DND-41 (cell line): Measurements from ENCODE around the gene CDK15.

ENCODE experiments used
- ATAC-seq: fragments of 200-7000 bp; cut with Tn5 transposase; 3 replicates; pipeline ENCODE4 v1.9.1; 2021; ENCODE audit warnings: low read depth; ENCODE audit not compliant: insufficient read depth
- DNase-seq: peaks from one replicate; pipeline ENCODE4 v3.0.0-alpha.2; 2020
- H2AFZ ChIP-seq: 2 replicates; pipeline ENCODE4 v1.6.0; 2012; ENCODE audit warnings: low read depth, low read length
- H3K27ac ChIP-seq: 2 replicates; pipeline ENCODE4 v1.5.1; 2012; ENCODE audit warnings: low read length, inconsistent platforms
- H3K27me3 ChIP-seq: fragments of 200-600 bp; sonication (generic); 2 replicates; pipeline ENCODE4 v1.6.0; 2012; ENCODE audit warnings: low read length, mild to moderate bottlenecking, inconsistent platforms; ENCODE audit not compliant: insufficient read depth, poor library complexity
- H3K36me3 ChIP-seq: 2 replicates; pipeline ENCODE4 v1.5.1; 2012; ENCODE audit warnings: low read length, inconsistent platforms; ENCODE audit not compliant: insufficient read depth
- H3K4me1 ChIP-seq: 2 replicates; pipeline ENCODE4 v1.5.1; 2012; ENCODE audit warnings: mild to moderate bottlenecking, low read length; ENCODE audit not compliant: insufficient read depth
- H3K4me2 ChIP-seq: 2 replicates; pipeline ENCODE4 v1.6.0; 2012; ENCODE audit warnings: mild to moderate bottlenecking, moderate library complexity, low read length, inconsistent platforms; ENCODE audit not compliant: insufficient read depth
- H3K4me3 ChIP-seq, 2 experiments: fragments of 200-600 bp in 1 of 2; shearing (Covaris generic) in 1 of 2; 2 replicates each; pipeline ENCODE4 v1.5.1; 2012 to 2016; ENCODE audit warnings: inconsistent platforms in 2 of 2, low read length in 2 of 2, mild to moderate bottlenecking in 2 of 2, low read depth in 1 of 2, moderate library complexity in 1 of 2
- H3K79me2 ChIP-seq: 2 replicates; pipeline ENCODE4 v1.6.0; 2012; ENCODE audit warnings: low read length, inconsistent platforms; ENCODE audit not compliant: insufficient read depth
- H3K9ac ChIP-seq: 2 replicates; pipeline ENCODE4 v1.6.0; 2012; ENCODE audit warnings: low read depth, mild to moderate bottlenecking, inconsistent platforms, low read length, moderate library complexity
- H3K9me3 ChIP-seq: 2 replicates; pipeline ENCODE4 v1.5.1; 2012; ENCODE audit warnings: low read length, moderate library complexity, mild to moderate bottlenecking, inconsistent platforms; ENCODE audit not compliant: insufficient read depth, severe bottlenecking
- H4K20me1 ChIP-seq: 2 replicates; pipeline ENCODE4 v1.6.0; 2012; ENCODE audit warnings: low read length; ENCODE audit not compliant: insufficient read depth
- EZH2 ChIP-seq: IDR thresholded peaks from 3 replicates; pipeline ENCODE4 v1.6.1; 2012; ENCODE audit warnings: borderline replicate concordance, low read depth, mild to moderate bottlenecking, moderate library complexity, low read length, inconsistent platforms; ENCODE audit not compliant: severe bottlenecking
- TF ChIP-seq, protein P1 (sequence below): IDR thresholded peaks from 2 replicates; pipeline ENCODE4 v1.5.1; 2012; ENCODE audit warnings: borderline replicate concordance, low read length, moderate library complexity, mild to moderate bottlenecking; ENCODE audit not compliant: poor library complexity, severe bottlenecking; ENCODE audit errors: extremely low read depth

CDK15 gene

GRCh38 chr2:201775326-201775725, 31.0 kb upstream of the CDK15 start:
- TF ChIP-seq, protein P1, sequence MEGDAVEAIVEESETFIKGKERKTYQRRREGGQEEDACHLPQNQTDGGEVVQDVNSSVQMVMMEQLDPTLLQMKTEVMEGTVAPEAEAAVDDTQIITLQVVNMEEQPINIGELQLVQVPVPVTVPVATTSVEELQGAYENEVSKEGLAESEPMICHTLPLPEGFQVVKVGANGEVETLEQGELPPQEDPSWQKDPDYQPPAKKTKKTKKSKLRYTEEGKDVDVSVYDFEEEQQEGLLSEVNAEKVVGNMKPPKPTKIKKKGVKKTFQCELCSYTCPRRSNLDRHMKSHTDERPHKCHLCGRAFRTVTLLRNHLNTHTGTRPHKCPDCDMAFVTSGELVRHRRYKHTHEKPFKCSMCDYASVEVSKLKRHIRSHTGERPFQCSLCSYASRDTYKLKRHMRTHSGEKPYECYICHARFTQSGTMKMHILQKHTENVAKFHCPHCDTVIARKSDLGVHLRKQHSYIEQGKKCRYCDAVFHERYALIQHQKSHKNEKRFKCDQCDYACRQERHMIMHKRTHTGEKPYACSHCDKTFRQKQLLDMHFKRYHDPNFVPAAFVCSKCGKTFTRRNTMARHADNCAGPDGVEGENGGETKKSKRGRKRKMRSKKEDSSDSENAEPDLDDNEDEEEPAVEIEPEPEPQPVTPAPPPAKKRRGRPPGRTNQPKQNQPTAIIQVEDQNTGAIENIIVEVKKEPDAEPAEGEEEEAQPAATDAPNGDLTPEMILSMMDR = no peak
- no peak for TF ChIP-seq EZH2
- Histone ChIP-seq H3K79me2 (peaks cover 10% of the 10 kb centered on the region), H4K20me1 (no peaks in the 10 kb centered on the region; the same call in 1 of the 2 replicates), H3K36me3 (no peaks in the 10 kb centered on the region), H3K27me3 (no peaks in the 10 kb centered on the region), H3K9me3 (no peaks in the 10 kb centered on the region), H3K4me1 (peaks cover 17% of the 10 kb centered on the region), H3K9ac (no peak overlapping the region), H3K4me3 (no peak overlapping the region), H3K4me2 (no peak overlapping the region), H2AFZ (no peak overlapping the region), H3K27ac (no peak overlapping the region)
- no peak for ATAC-seq
- DNase-seq = no peak

DNA sequence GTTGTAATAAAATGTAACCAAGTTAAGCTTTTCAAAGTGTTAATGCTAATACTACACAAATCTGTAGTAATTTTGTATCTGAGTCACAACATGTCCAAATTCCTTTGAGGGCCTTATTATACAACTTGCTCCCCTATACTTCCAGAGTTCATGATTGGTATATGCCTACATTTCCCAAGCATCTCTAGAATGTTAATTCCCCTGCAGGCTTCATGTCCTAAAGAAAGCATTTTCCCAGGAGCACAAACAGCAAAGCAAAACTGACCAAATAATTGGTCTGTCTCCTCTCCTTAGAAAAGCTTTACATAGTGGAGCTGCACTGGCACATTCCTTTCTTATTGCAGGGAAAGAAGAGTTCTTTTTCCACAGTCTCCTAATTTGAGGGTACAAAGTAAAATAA, 29.3 kb upstream of the CDK15 start:
- Histone ChIP-seq H3K9ac (no peak overlapping the region), H3K27me3 (no peaks in the 10 kb centered on the region), H3K36me3 (no peaks in the 10 kb centered on the region), H4K20me1 (no peaks in the 10 kb centered on the region; the same call in 1 of the 2 replicates), H3K9me3 (no peaks in the 10 kb centered on the region), H3K4me1 (peaks cover 26% of the 10 kb centered on the region), H3K79me2 (peaks cover 14% of the 10 kb centered on the region), H3K27ac (no peak overlapping the region), H3K4me3 (no peak overlapping the region), H2AFZ (no peak overlapping the region), H3K4me2 (no peak overlapping the region)
- no peak for ATAC-seq
- DNase-seq = no peak
- TF ChIP-seq EZH2 = no peak
- TF ChIP-seq, protein P1 = no peak

DNA sequence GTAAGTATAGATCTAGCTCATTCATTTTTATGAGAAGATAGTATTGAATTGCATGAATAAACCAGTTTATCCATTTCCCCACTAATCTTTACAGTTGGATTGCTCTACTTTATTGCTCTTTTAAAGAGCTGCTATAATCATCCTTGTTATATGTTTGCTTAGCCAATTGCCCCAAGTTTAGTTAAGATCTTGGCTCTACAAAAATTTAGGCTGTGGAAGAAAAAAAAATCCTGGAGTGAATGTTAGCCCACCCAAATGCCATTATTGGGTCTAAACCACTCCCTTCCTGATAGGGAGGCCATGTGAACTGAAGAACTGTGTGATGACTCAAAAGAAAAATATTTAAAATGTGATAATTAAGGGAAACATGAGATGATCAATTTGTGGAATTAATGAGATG, 28.5 kb upstream of the CDK15 start:
- no peak for ATAC-seq
- no peak overlapping the region for H3K27ac ChIP-seq
- peaks cover 26% of the 10 kb centered on the region for H3K4me1 ChIP-seq
- no peak overlapping the region for H2AFZ ChIP-seq
- no peak for DNase-seq
- H3K27me3 ChIP-seq = no peaks in the 10 kb centered on the region
- H3K79me2 ChIP-seq = peaks cover 14% of the 10 kb centered on the region
- no peak overlapping the region for H3K4me2 ChIP-seq
- H3K36me3 ChIP-seq = no peaks in the 10 kb centered on the region
- H3K9me3 ChIP-seq = no peaks in the 10 kb centered on the region
- H3K4me3 ChIP-seq = no peak overlapping the region
- no peaks in the 10 kb centered on the region; the same call in 1 of the 2 replicates for H4K20me1 ChIP-seq
- TF ChIP-seq EZH2 = no peak
- TF ChIP-seq, protein P1 = no peak
- H3K9ac ChIP-seq = no peak overlapping the region
